Left renal pelvis (tissue), 4 donors: ENCODE measurements around the gene ANO6. TPM values are rescaled to one million over a fixed set of nuclear protein-coding genes. Genes with fewer than 3 reads are reported as not detected.
A peak's percentile ranks its signal among the peaks of the same experiment; 100 is the strongest.
"Not testable (repeated sequence)": the region's sequence is repeated elsewhere in the genome, so short reads cannot be mapped to it uniquely, and the experiment has no call there.

Experiments
- DNase-seq, 4 donors: peaks; one replicate each; pipeline ENCODE4 v3.0.0-alpha.2; 2013; ENCODE audit warnings: low read depth in 4 of 4, low spot score in 3 of 4
- polyA plus RNA-seq, 4 donors: library from polyadenylated mRNA; unstranded; fragments of 120-200 nt; gene quantifications; one replicate each; pipeline ENCODE4 v1.2.1, GENCODE V29; 2013; ENCODE audit not compliant: insufficient read length in 4 of 4

The ANO6 gene
- polyA plus RNA-seq, 4 donors = 62.2 to 88.2 (median 79.6) TPM

- no peak for DNase-seq
Observed at GRCh38 chr12:45379261-45379660, 163.4 kb downstream of the ANO6 start.

GRCh38 chr12:45381351-45381750 lies 165.5 kb downstream of the ANO6 start:
- DNase-seq = no peak

GRCh38 chr12:45388545-45388944 lies 172.7 kb downstream of the ANO6 start:
- DNase-seq = peak in 3 of 4 donors; percentile 19 to 29 (median 22)

- DNase-seq = no peak
Observed at GRCh38 chr12:45389426-45389825, 173.5 kb downstream of the ANO6 start.

- not testable (repeated sequence) for DNase-seq
Observed at GRCh38 chr12:45397499-45397898, 181.6 kb downstream of the ANO6 start.

GRCh38 chr12:45398552-45398951 lies 182.7 kb downstream of the ANO6 start:
- DNase-seq = no peak

GRCh38 chr12:45400991-45401390 lies 185.1 kb downstream of the ANO6 start:
- no peak for DNase-seq

- no peak for DNase-seq
Observed at GRCh38 chr12:45402288-45402687, 186.4 kb downstream of the ANO6 start.

GRCh38 chr12:45406988-45407850 lies 191.3 kb downstream of the ANO6 start:
- no peak for DNase-seq

- no peak for DNase-seq
Observed at GRCh38 chr12:45407981-45408728, 192.3 kb downstream of the ANO6 start.

- no peak for DNase-seq
Observed at GRCh38 chr12:45408729-45409114, 192.8 kb downstream of the ANO6 start.

GRCh38 chr12:45409966-45410365 lies 194.1 kb downstream of the ANO6 start:
- no peak for DNase-seq

- no peak for DNase-seq
Observed at GRCh38 chr12:45411626-45412025, 195.7 kb downstream of the ANO6 start.

GRCh38 chr12:45415393-45415817 lies 199.5 kb downstream of the ANO6 start:
- DNase-seq = no peak

GRCh38 chr12:45416126-45416525 lies 200.2 kb downstream of the ANO6 start:
- peak in 1 of 4 donors; percentile 12 for DNase-seq

- DNase-seq = no peak
Observed at GRCh38 chr12:45418520-45418919, 202.6 kb downstream of the ANO6 start.

GRCh38 chr12:45419317-45419814 lies 203.5 kb downstream of the ANO6 start:
- no peak for DNase-seq

- DNase-seq = no peak
Observed at GRCh38 chr12:45421736-45422135, 205.8 kb downstream of the ANO6 start.

- no peak for DNase-seq
Observed at GRCh38 chr12:45423931-45424330, 208.0 kb downstream of the ANO6 start.

- DNase-seq = no peak
Observed at GRCh38 chr12:45425426-45425825, 209.5 kb downstream of the ANO6 start.

- DNase-seq = no peak
Observed at GRCh38 chr12:45426294-45426693, 210.4 kb downstream of the ANO6 start.

GRCh38 chr12:45427042-45427441 lies 211.1 kb downstream of the ANO6 start:
- DNase-seq = no peak
